ENCODE data around the gene SYNRG.
"Not testable (repeated sequence)": the region's sequence is repeated elsewhere in the genome, so short reads cannot be mapped to it uniquely, and the experiment has no call there.

SYNRG gene, protein sequence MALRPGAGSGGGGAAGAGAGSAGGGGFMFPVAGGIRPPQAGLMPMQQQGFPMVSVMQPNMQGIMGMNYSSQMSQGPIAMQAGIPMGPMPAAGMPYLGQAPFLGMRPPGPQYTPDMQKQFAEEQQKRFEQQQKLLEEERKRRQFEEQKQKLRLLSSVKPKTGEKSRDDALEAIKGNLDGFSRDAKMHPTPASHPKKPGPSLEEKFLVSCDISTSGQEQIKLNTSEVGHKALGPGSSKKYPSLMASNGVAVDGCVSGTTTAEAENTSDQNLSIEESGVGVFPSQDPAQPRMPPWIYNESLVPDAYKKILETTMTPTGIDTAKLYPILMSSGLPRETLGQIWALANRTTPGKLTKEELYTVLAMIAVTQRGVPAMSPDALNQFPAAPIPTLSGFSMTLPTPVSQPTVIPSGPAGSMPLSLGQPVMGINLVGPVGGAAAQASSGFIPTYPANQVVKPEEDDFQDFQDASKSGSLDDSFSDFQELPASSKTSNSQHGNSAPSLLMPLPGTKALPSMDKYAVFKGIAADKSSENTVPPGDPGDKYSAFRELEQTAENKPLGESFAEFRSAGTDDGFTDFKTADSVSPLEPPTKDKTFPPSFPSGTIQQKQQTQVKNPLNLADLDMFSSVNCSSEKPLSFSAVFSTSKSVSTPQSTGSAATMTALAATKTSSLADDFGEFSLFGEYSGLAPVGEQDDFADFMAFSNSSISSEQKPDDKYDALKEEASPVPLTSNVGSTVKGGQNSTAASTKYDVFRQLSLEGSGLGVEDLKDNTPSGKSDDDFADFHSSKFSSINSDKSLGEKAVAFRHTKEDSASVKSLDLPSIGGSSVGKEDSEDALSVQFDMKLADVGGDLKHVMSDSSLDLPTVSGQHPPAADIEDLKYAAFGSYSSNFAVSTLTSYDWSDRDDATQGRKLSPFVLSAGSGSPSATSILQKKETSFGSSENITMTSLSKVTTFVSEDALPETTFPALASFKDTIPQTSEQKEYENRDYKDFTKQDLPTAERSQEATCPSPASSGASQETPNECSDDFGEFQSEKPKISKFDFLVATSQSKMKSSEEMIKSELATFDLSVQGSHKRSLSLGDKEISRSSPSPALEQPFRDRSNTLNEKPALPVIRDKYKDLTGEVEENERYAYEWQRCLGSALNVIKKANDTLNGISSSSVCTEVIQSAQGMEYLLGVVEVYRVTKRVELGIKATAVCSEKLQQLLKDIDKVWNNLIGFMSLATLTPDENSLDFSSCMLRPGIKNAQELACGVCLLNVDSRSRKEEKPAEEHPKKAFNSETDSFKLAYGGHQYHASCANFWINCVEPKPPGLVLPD (N-terminal part only)

DNA sequence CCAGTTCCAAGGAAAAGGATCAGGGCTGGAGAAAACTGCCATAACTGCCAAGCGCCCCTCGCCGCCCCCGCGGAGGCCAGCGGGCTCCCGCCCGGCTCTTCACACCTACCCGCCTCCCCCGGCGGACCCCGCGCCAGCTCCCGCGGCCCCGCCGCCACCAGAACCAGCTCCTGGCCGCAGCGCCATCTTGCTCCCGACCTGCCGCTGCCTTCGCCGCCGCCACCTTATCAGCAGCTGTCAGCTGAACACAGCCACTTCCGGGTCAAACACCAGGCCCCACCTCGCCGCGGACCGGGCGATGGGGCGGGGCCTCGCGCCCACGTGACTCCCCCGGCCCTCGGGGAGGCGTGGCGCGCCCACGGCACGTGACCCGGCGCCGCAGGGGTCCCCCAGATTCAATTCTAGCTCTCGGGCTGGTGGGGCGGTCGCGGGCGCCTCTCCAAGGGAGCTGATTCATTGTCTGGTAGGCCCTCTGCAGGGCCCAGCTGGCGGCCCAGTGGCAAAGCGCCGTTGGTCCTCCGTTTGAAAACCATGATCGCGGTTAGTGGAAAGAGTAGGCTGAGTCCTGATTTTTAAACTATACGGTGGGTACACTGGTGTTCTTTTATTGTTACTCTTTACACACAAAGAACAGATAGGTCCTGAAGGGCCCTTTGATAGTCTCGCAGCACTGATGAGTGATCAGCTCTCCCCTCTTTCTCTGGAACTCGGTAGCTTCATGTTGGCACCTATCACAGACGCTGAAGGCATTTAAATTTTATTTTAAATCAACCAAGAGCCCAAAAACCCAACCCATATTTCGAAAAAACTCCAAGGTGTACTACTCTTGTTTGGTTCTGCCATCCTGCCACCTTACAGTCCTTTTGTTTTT, at the start of gene SYNRG:
TSS of gene SYNRG (minus strand) at position 249 of the 871 bp plus-strand sequence. CDS start at position 186, 63 bp downstream.
- peak; percentile 87 for DNase-seq (ENCODE audit: low read depth)

DNA sequence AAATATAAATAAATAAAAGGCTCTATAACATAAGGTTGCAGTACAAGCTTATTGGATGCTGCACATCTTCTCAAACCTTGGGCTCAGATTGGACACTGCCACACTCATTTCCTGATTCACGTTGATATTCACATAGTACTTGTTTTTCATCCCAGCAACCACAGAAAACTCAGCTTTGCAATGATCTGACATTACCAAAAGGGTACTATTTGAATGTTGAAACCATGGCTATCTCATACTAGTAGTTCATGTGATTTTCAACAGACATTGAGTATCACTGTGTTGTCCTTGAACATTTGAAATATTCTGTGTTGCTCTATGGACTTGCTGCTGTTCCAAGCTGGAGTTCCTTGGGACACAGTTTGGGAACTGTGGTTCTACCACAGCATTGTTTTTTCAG, 48.0 kb upstream of the SYNRG start:
- DNase-seq (ENCODE audit: low read depth) = no peak

DNA sequence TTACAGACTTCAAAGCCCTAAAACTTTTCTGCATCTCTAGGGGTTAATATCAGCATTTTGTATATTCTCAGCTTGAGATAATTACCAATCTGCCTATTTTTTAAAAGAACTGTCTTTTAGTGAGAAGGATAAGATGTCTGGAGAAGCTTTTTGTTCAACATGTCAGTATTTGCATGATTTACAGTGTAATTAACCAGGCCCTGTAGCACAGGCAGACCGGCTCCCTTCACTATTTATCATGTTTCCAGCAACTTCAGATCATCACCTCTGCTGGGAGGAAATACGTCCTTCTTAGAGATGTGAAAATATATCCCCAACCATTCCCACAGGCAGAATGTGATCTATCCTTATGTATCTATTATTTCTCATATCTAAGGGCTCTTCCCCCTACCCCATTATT, 42.6 kb upstream of the SYNRG start:
- no peak for DNase-seq (ENCODE audit: low read depth)

DNA sequence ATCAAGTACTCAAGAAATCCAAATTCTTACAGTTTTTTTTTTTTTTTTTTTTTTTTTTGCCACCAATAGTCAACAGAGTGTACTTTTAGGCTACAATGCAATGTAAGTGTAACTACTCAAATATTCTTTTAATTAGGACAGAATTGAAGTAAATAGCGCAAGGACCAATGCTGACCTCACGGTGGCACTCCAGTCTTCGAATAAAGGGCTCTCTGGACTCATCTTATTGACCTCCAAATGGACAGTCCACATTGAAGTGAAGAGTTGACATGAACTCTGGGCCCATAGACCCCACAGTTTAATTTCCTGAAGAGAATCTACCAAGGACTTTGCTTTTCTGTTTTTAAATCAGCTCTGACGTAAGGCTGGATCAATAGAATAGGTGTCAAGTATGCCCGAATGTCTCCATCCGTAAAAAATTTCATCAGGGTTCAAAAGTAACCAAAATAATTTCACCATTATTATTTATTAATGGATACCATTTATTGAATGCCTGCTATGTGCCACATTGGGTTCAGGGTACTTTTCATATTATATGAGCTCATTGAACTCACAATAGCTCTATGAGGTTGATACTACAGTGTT, 41.3 kb upstream of the SYNRG start:
- no peak for DNase-seq (ENCODE audit: low read depth)

DNA sequence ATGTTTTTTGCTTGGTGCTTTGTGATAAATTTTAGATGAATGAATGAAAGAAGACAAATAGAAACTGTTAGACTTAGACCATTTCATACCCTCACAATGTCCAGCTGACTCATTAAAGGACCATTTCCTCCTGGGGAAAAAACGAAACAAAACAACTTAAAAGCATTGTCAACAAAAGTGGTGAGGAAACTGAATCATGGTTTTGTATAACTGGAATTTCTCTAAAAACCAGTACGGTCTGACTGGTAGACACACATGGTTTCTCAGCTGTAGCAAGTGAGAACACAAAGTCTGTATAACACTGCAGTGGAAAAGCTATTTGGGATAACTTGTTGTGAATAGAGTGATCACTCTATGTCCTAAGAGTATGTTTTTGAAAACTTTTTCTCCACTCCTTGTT, 39.3 kb upstream of the SYNRG start:
- no peak for DNase-seq (ENCODE audit: low read depth)

DNA sequence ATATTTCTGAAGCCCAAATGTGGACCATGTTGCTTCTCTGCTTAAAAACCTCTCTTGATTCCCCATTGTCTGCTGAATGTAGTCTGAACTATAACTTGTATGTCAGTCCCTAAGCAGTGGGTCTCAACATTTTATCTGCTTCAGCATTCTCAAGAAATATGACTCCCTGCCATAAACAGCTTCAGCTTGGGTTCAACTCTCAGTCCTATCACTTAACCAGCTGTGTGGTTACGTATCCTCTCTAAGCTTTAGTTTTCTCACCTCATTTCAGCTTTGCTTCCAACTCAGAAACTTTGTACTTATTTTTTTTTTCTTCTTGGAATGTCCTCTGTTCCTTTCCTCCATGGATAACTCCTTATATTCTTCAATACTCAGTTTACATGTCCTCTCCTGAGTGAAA, 38.6 kb upstream of the SYNRG start:
- no peak for DNase-seq (ENCODE audit: low read depth)

DNA sequence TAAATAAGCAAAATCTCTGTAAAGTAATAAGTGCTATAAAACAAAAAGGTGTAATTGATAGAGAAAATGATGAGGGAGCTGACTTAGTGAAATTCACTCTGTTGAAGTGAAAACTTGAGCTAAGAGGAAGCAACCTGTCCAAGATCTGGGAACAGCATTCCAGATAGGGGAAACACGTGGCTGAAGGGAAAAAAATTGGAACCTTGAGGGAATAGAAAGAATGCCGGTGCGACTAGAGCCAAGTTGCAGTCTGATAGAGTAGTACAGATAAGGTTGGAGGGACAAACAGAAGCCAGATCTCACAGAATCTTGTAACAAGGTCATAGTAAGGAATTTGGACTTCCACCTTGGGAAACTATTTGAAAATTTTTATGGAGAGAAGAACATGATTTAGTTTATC, 34.7 kb upstream of the SYNRG start:
- DNase-seq (ENCODE audit: low read depth) = no peak

DNA sequence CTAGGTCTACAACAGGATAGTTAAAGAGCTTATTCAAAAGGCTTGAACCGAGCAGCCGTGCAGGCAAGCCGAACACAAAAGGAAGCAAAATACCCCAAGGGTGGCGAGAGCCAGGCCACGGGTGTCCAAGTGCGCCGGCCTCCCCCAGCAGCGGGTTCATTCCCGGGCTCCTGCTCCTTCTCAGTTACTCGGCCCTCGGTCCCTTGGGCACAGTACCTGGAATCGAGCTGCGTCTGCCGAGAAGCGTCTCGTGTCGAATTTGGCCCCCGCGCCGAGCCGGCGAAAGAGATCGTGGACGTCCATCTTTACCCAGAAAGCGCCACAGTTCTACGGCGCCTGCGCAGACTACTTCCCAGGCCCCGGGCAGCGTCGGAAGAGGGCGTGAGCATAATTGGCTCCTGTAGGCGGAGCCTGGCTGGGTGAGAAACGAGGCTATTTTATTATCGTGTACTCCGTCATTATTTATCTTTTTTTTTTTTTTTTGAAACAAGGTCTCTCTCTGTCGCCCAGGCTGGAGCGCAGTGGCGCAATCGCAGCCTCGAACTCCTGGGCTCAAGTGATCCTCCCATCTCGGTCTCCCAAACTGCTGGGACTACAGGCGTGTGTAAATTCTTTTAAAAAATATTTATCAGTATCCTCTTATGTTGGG, 34.0 kb upstream of the SYNRG start, which contains the start of gene DDX52:
TSS of gene DDX52 (minus strand) at position 329 of the 649 bp plus-strand sequence. CDS start at position 303, 26 bp downstream.
- DNase-seq (ENCODE audit: low read depth) = peak; percentile 77

DNA sequence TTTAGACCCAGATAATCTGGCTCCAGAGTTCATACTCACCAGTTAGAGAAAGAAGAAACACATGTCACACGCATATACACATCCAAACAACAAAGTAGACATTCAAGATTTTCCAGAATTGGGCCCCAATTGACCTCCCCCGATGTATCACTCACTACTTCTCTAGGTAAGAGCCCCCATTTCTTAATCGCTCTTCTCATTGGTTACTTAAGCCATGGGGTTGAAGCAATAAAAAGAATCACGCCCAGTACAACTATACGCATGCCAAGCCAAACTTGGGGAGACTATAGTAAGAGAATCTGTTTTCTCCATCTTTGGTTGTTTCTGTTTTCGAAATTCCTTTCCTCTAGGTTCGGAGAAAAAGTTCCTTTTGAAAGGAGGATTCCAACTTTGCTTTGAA, 33.5 kb upstream of the SYNRG start:
- DNase-seq (ENCODE audit: low read depth) = no peak

DNA sequence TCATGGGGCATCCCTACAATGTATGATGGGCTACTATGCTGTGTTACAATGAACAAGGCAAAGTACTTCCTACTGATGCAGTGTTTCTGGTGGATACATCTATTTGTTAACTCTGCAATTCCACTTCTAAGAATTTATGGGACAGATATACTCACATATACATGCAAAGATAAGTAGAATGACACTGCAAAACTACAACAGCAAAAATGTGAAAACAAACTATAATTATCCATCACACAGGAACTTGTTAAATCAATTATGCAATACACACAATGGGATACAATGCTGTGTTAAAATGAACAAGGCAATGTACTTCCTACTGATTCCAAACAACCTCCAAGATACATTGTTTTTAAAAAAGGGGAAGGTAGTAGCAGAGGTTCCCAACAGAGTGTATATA, 30.8 kb upstream of the SYNRG start:
- no peak for DNase-seq (ENCODE audit: low read depth)

DNA sequence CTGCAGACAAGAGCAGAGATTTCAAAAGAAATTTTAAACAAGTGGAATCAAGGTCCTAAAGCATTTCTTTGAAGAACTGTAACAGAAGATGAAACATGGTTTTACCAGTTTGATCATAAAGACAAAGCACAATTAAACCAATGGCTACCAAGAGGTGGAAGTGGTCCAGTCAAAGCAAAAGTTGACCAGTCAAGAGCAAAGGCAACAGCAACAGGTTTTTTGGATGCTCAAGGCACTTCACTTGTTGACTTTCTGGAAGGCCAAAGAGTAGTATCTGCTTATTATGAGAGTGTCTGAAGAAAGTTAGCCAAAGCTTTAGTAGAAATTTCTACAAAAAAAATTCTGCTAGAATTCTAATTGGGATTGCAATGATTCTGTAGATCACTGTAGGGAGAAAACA, 28.7 kb upstream of the SYNRG start:
- no peak for DNase-seq (ENCODE audit: low read depth)

DNA sequence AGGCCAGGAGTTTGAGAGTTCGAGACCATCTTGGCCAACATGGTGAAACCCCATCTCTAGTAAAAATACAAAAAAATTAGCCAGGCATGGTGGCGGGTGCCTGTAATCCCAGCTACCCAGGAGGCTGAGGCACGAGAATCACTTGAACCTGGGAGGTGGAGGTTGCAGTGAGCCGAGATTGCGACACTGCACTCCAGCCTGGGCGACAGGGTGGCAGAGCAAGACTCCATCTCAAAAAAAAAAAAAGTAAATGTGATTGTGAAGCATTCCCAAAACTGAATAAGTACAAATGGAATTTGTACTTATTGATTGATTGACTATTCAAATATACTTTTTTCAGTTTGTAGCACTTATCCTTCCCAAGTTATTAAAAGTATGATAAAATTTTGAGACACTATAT, 7.2 kb upstream of the SYNRG start:
- not testable (repeated sequence) for DNase-seq (ENCODE audit: low read depth)

DNA sequence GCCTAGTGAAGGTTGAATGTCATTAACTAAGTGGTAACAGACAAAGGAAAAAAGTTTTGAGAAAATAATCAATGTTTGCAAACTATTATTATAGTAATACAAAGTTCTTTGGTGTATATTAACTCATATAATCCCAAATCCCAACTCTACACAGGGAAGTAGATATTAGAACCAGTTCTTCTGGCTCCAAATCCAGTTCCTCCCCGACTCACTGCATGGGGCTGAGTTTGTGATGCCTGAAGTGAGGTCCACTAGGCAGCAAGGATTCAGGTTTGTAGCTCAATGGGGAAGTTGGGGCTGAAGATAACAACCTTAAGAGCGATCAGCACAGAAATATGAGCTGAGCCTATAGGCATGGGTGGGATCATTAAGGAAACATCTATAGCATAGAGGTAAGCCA, 5.6 kb upstream of the SYNRG start:
- DNase-seq (ENCODE audit: low read depth) = no peak

DNA sequence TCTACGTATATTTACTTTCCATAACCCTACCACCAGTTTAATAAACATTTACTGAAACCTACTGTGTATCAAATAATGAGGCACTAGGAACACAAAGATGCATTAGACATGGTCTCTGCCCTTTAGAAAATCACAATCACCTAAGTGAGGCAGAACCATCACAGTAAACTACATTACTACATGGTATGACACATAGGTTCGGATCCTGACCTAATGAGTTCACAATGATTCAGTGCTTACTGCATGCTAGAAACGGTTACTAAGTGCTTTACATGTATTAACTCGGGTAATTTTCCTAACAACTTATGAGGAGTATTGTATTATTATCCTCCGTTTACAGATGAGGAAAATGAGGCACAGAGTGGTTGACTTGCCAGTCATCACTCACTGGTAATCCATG, 5.2 kb upstream of the SYNRG start:
- DNase-seq (ENCODE audit: low read depth) = no peak

DNA sequence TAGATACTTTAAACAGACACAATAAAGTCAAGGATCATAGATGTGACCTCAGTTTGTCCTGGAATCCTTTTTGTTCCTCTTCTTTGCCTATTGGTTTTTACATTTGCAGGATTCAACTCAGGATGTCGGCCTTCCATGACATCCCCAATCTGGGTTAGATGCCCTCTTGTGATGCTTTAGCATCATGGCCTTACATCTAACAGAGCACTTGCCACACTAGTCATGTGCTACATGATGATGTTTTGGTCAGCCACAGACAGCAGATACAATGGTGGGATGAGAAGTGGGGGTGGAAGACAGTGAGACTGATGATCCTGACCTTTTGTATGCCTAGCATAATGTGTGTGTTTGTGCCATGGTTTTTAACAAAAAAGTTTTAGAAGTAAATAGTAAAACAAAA, 1.8 kb upstream of the SYNRG start:
- no peak for DNase-seq (ENCODE audit: low read depth)

DNA sequence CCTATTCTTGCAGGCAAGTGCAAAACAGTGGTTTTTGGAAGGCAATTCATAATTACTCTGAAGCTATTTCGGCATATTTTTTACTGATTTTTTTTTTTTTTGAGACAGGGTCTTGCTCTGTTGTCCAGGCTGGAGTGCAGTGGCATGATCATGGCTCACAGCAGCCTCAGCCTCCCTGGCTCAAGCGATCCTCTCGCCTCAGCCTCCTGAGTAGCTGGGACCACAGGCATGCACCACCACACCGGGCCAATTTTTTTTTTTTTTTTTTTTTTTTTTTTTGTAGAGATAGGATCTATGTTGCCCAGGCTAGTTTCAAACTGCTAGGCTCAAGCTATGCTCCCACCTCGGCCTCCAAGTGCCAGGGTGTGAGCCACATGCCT, 813 bp upstream of the SYNRG start:
- DNase-seq (ENCODE audit: low read depth) = not testable (repeated sequence)

DNA sequence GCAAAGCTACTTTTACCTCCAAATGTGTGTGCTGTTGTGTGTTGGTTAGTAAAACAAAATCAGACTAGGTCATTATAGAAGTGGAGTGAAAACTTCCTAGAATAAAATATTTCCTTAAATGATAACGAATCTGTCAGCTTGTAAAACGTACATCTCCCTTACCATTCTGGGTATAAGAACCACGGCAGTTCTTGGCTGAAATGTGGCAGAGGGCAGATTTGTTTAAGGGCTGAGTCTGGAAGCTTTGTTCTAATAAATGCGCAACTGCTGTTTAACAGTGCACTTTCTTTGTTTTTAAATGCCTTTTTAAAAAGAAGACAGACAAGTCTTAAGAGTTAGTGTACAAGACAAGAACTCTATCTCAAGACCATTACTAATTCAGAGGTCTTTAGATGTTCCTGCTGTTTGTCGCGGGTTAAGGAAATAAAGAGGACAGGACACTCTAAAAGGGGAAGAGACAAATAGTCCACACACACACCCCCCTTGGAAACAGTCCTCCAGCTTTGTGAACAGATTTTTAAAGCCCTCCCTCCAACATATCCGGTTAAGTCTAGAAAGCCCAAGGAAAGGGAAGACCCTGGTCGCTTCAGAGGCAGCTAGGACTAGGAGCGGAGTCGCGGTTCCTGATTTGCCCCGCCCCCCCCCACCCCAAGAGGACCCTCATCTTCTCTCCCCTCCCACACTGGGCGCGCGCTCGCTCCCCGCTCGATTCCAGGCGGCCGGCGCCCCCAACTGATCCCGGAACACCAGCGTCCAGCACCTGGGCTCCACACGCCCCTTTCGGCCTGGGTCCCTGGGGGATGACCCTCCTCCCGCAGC, 658 bp downstream of the SYNRG start:
- no peak for DNase-seq (ENCODE audit: low read depth)

DNA sequence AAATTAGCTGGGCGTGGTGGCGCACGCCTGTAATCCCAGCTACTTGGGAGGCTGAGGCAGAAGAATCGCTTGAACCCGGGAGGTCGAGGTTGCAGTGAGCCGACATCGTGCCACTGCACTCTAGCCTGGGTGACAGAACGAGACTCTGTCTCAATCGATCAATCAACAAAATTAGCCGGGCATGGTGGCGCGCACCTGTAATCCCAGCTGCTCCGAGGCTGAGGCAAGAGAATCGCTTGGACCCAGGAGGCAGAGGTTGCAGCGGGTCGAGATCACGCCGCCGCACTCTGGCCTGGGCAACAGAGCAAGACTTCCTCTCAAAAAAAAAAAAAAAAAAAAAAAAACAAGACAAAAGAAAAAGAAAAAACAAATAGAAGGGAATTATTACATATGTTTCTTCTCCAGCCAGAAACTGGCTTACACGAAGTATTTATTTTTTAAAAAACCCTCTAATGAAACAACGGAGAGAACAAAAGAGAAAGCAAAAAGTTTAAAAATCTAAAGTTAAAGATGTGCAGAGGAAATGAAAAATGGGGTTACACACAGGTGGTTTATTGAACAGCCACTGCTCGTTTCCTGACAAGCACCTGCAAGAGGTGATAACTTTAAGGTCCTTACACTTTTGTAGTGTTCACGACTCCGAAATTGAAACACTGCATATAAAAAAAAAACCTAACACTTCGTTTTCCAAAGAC, 1.4 kb downstream of the SYNRG start:
- no peak for DNase-seq (ENCODE audit: low read depth)

All from stimulated activated CD8-positive, alpha-beta memory T cell treated with anti-CD3 and anti-CD28 coated beads, Interleukin-15, amount 100 ng/mL, for 1 hour (primary cell).